ENCODE measurements around the gene SLC9A5.

DNA sequence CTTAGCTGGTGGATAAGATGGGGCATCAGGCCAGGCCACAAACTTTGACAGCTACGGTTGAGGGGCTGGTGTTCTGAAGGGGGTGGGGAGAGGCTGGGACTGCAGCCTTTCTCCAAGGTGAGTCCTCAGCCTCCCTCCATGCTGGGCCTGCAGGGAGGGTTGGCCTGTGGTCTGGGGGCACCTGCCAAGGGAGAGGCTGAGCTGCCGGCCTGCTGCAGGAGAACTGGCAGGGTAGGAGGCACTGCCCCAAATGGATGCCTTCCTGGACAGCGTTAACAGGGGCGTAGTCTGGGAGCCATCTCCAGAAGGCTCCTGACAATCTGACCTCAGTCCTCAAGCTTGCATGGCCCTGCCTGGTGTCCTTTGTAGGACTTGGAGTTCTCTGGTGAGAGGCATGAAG lies 44.7 kb upstream of the SLC9A5 start:
- TF ChIP-seq, protein P1, sequence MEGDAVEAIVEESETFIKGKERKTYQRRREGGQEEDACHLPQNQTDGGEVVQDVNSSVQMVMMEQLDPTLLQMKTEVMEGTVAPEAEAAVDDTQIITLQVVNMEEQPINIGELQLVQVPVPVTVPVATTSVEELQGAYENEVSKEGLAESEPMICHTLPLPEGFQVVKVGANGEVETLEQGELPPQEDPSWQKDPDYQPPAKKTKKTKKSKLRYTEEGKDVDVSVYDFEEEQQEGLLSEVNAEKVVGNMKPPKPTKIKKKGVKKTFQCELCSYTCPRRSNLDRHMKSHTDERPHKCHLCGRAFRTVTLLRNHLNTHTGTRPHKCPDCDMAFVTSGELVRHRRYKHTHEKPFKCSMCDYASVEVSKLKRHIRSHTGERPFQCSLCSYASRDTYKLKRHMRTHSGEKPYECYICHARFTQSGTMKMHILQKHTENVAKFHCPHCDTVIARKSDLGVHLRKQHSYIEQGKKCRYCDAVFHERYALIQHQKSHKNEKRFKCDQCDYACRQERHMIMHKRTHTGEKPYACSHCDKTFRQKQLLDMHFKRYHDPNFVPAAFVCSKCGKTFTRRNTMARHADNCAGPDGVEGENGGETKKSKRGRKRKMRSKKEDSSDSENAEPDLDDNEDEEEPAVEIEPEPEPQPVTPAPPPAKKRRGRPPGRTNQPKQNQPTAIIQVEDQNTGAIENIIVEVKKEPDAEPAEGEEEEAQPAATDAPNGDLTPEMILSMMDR (optimal IDR thresholded peaks at IDR 0.05 in 1 of 3, IDR thresholded peaks at IDR 0.05 in 1 of 3, conservative IDR thresholded peaks at IDR 0.05 in 1 of 3; ENCODE audit: extremely low read depth in 1 of 3, insufficient read depth in 2 of 3, low read length in 3 of 3): no peak
- no peak for TF ChIP-seq EZH2 (IDR thresholded peaks at IDR 0.05; ENCODE audit: low read length)
